ENCODE results near the gene MRPL53. TPM values are rescaled to one million over a fixed set of nuclear protein-coding genes. Genes with fewer than 3 reads are reported as not detected.

MRPL53 gene
- total and polyA plus RNA-seq, 2 of the 13 experiments (the other 11 are each of a cell fraction or from before 2014, with no cell fraction given) = 34.3 to 51.9 TPM

- TF ChIP-seq, protein P1, sequence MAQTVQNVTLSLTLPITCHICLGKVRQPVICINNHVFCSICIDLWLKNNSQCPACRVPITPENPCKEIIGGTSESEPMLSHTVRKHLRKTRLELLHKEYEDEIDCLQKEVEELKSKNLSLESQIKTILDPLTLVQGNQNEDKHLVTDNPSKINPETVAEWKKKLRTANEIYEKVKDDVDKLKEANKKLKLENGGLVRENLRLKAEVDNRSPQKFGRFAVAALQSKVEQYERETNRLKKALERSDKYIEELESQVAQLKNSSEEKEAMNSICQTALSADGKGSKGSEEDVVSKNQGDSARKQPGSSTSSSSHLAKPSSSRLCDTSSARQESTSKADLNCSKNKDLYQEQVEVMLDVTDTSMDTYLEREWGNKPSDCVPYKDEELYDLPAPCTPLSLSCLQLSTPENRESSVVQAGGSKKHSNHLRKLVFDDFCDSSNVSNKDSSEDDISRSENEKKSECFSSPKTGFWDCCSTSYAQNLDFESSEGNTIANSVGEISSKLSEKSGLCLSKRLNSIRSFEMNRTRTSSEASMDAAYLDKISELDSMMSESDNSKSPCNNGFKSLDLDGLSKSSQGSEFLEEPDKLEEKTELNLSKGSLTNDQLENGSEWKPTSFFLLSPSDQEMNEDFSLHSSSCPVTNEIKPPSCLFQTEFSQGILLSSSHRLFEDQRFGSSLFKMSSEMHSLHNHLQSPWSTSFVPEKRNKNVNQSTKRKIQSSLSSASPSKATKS (CRISPR knock-in tag; IDR thresholded peaks at IDR 0.05) = 0 out of 2 replicates have a peak, but pooled peaks have one; percentile 43
- TF ChIP-seq GFI1 (CRISPR knock-in tag; IDR thresholded peaks at IDR 0.05; ENCODE audit: borderline replicate concordance) (peak; percentile 66; the same call in 1 of the 2 replicates), NCOA2 (CRISPR knock-in tag; IDR thresholded peaks at IDR 0.05) (no peak; the same call in 1 of the 2 replicates), ZNF512 (CRISPR knock-in tag; IDR thresholded peaks at IDR 0.05) (0 out of 2 replicates have a peak, but pooled peaks have one; percentile 44), ADNP (CRISPR knock-in tag; IDR thresholded peaks at IDR 0.05) (peak; percentile 52; the same call in 1 of the 2 replicates), HIVEP1 (CRISPR knock-in tag; IDR thresholded peaks at IDR 0.05) (no peak), FOXP4 (CRISPR knock-in tag; IDR thresholded peaks at IDR 0.05) (peak; percentile 54; the same call in 1 of the 2 replicates), SMAD1 (CRISPR knock-in tag; IDR thresholded peaks at IDR 0.05; ENCODE audit: borderline replicate concordance, low read depth) (0 out of 2 replicates have a peak, but pooled peaks have one; percentile 64), ZNF230 (CRISPR knock-in tag; IDR thresholded peaks at IDR 0.05) (no peak), FOXP1 (IDR thresholded peaks at IDR 0.05) (no peak), FOXP1 (CRISPR knock-in tag; IDR thresholded peaks at IDR 0.05) (peak; percentile 29; the same call in 1 of the 2 replicates), ZNF264 (CRISPR knock-in tag; IDR thresholded peaks at IDR 0.05) (0 out of 2 replicates have a peak, but pooled peaks have one; percentile 11), GATAD2A (CRISPR knock-in tag; IDR thresholded peaks at IDR 0.05) (peak; percentile 48; the same call in 1 of the 2 replicates), MAF1 (CRISPR knock-in tag; IDR thresholded peaks at IDR 0.05; ENCODE audit: borderline replicate concordance) (no peak), ARNTL (CRISPR knock-in tag; IDR thresholded peaks at IDR 0.05) (0 out of 2 replicates have a peak, but pooled peaks have one; percentile 14), THAP11 (CRISPR knock-in tag; IDR thresholded peaks at IDR 0.05) (no peak), ZNF619 (CRISPR knock-in tag; IDR thresholded peaks at IDR 0.05) (peak; percentile 22; the same call in 1 of the 2 replicates)
- TF ChIP-seq, protein P2, sequence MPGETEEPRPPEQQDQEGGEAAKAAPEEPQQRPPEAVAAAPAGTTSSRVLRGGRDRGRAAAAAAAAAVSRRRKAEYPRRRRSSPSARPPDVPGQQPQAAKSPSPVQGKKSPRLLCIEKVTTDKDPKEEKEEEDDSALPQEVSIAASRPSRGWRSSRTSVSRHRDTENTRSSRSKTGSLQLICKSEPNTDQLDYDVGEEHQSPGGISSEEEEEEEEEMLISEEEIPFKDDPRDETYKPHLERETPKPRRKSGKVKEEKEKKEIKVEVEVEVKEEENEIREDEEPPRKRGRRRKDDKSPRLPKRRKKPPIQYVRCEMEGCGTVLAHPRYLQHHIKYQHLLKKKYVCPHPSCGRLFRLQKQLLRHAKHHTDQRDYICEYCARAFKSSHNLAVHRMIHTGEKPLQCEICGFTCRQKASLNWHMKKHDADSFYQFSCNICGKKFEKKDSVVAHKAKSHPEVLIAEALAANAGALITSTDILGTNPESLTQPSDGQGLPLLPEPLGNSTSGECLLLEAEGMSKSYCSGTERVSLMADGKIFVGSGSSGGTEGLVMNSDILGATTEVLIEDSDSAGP (CRISPR knock-in tag; IDR thresholded peaks at IDR 0.05; ENCODE audit: borderline replicate concordance) = peak; percentile 50; the same call in 1 of the 2 replicates
- TF ChIP-seq, protein P3, sequence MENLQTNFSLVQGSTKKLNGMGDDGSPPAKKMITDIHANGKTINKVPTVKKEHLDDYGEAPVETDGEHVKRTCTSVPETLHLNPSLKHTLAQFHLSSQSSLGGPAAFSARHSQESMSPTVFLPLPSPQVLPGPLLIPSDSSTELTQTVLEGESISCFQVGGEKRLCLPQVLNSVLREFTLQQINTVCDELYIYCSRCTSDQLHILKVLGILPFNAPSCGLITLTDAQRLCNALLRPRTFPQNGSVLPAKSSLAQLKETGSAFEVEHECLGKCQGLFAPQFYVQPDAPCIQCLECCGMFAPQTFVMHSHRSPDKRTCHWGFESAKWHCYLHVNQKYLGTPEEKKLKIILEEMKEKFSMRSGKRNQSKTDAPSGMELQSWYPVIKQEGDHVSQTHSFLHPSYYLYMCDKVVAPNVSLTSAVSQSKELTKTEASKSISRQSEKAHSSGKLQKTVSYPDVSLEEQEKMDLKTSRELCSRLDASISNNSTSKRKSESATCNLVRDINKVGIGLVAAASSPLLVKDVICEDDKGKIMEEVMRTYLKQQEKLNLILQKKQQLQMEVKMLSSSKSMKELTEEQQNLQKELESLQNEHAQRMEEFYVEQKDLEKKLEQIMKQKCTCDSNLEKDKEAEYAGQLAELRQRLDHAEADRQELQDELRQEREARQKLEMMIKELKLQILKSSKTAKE (CRISPR knock-in tag; IDR thresholded peaks at IDR 0.05; ENCODE audit: borderline replicate concordance) = no peak
Observed at GRCh38 chr2:74444498-74445318, 27.8 kb downstream of the MRPL53 start (continued).

All from HepG2 (cell line).